HG03097 (cell line): ENCODE results near the gene ZNF286A.
A peak's percentile ranks its signal among the peaks of the same experiment; 100 is the strongest.
"Not testable (repeated sequence)": the region's sequence is repeated elsewhere in the genome, so short reads cannot be mapped to it uniquely, and the experiment has no call there.

Experiments
- ATAC-seq: cut with Tn5 transposase; IDR thresholded peaks from one replicate; pipeline ENCODE4 v1.9.1; 2021; ENCODE audit not compliant: unreplicated experiment, low FRiP score

ZNF286A gene

GRCh38 chr17:15687494-15687893 is 12.1 kb upstream of the ZNF286A start:
- not testable (repeated sequence) for ATAC-seq

- not testable (repeated sequence) for ATAC-seq
Measured at GRCh38 chr17:15698967-15699366, 585 bp upstream of the ZNF286A start.

GRCh38 chr17:15699937-15700336 is 385 bp downstream of the ZNF286A start:
- ATAC-seq, result peak; percentile 3

- not testable (repeated sequence) for ATAC-seq
Measured at GRCh38 chr17:15704239-15704638, 4.7 kb downstream of the ZNF286A start.

- ATAC-seq, result not testable (repeated sequence)
Measured at GRCh38 chr17:15704813-15705212, 5.3 kb downstream of the ZNF286A start.

- ATAC-seq, result not testable (repeated sequence)
Measured at GRCh38 chr17:15708879-15709278, 9.3 kb downstream of the ZNF286A start.

GRCh38 chr17:15716601-15717563 is 17.3 kb downstream of the ZNF286A start:
- ATAC-seq, result not testable (repeated sequence)

GRCh38 chr17:15730535-15730934 is 31.0 kb downstream of the ZNF286A start:
- not testable (repeated sequence) for ATAC-seq

- ATAC-seq, result not testable (repeated sequence)
Measured at GRCh38 chr17:15731900-15732299, 32.3 kb downstream of the ZNF286A start, which contains the start of gene TBC1D26. TSS of gene TBC1D26 (plus strand) at chr17:15732283. CDS start at chr17:15735349, 3,066 bp downstream.

- ATAC-seq, result not testable (repeated sequence)
Measured at GRCh38 chr17:15733174-15733789, 33.7 kb downstream of the ZNF286A start.

GRCh38 chr17:15736578-15736977 is 37.0 kb downstream of the ZNF286A start:
- not testable (repeated sequence) for ATAC-seq

- no peak for ATAC-seq
Measured at GRCh38 chr17:15738066-15738465, 38.5 kb downstream of the ZNF286A start.

- ATAC-seq, result not testable (repeated sequence)
Measured at GRCh38 chr17:15739259-15739658, 39.7 kb downstream of the ZNF286A start.

- ATAC-seq, result not testable (repeated sequence)
Measured at GRCh38 chr17:15740041-15740440, 40.5 kb downstream of the ZNF286A start.

- ATAC-seq, result no peak
Measured at GRCh38 chr17:15740570-15741120, 41.1 kb downstream of the ZNF286A start.

GRCh38 chr17:15741624-15742023 is 42.1 kb downstream of the ZNF286A start:
- ATAC-seq, result no peak

- ATAC-seq, result no peak
Measured at GRCh38 chr17:15742051-15742795, 42.7 kb downstream of the ZNF286A start.

- ATAC-seq, result no peak
Measured at GRCh38 chr17:15742921-15743320, 43.4 kb downstream of the ZNF286A start.

- no peak for ATAC-seq
Measured at GRCh38 chr17:15744074-15744676, 44.6 kb downstream of the ZNF286A start.

GRCh38 chr17:15744885-15745284 is 45.3 kb downstream of the ZNF286A start:
- ATAC-seq, result no peak
